IPS-11a (cell line): ENCODE results near the gene CAMKK2.
A peak's percentile ranks its signal among the peaks of the same experiment; 100 is the strongest.
"Not testable (repeated sequence)": the region's sequence is repeated elsewhere in the genome, so short reads cannot be mapped to it uniquely, and the experiment has no call there.

Experiments used
- H3K4me3 ChIP-seq: one replicate; pipeline ENCODE4 v1.5.1; 2013; ENCODE audit warnings: low read depth, low read length, control low read depth

CAMKK2 gene

GRCh38 chr12:121227294-121227693 is 69.2 kb downstream of the CAMKK2 start:
- no peak overlapping the region for H3K4me3 ChIP-seq

- H3K4me3 ChIP-seq, result not testable (repeated sequence)
Measured at GRCh38 chr12:121226871-121227270, 69.6 kb downstream of the CAMKK2 start.

- H3K4me3 ChIP-seq, result no peak overlapping the region
Measured at GRCh38 chr12:121226399-121226798, 70.1 kb downstream of the CAMKK2 start.

DNA sequence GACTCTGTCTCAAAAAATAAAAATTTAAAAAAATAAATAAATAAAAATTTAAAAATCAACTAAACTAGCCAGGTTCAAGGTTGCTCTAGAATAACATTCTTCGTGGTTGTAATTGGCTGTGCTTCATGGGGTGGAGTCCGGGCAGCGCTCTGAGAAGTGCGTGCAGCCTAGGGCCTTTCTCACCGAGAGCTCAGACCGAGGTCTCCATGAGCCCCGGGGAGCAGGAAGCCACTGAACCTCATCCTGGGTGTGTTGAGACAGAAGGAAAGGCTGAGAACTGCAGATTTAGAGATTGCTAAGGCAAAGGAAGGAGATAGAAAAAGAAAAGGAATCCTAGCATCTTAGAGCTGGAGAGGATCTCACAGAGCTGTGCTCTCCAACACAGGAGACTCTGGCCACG is 71.9 kb downstream of the CAMKK2 start:
- H3K4me3 ChIP-seq, result no peak overlapping the region

GRCh38 chr12:121223292-121224285 is 72.9 kb downstream of the CAMKK2 start:
- H3K4me3 ChIP-seq, result no peak overlapping the region

- H3K4me3 ChIP-seq, result no peak overlapping the region
Measured at GRCh38 chr12:121222847-121223246, 73.7 kb downstream of the CAMKK2 start.

DNA sequence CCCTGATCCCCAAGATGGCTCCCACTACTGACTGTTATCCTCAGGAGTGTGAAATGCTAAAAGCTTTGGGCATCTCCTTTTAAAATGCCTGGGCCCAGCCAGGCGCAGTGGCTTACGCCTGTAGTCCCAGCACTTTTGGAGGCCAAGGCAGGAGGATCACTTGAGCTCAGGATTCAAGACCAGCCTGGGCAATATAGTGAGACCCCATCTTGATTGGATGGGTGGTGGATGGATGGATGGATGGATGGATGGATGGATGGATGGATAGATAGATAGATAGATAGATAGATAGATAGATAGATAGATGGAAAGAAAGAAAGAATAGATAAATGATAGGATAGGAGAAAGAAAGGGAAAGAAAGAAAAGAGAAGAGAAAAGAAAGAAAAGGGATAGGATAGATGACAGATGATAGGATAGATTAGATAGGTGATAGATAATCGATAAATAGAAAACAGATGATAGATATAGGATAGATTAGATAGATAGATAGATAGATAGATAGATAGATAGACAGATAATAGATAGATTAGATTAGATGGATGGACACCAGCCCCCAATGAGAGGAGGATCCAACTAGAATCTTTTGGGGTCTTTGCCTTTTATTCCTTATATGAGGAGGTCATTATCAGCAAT is 77.0 kb downstream of the CAMKK2 start:
- H3K4me3 ChIP-seq, result no peak overlapping the region

- no peak overlapping the region for H3K4me3 ChIP-seq
Measured at GRCh38 chr12:121218588-121219352, 77.7 kb downstream of the CAMKK2 start.

DNA sequence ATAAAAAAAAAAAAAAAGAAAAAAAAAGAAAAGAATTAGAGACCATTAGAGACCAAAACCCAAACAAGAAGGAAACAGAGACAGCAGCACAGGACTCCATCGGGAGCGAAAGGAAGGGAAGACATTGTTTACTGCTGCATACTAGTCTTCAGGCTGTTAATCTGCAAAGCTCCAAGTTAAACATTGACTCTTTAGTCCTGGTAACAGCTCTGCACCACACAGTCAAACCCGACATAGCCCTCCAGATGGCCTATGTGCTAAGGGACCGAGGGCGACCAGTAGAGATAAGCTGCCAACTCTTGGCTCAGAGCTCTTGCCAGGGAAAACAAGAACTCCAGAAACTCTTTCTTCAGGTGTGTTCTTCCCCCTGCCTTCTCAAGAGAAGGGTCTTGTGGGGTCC is 78.7 kb downstream of the CAMKK2 start:
- H3K4me3 ChIP-seq, result no peak overlapping the region

DNA sequence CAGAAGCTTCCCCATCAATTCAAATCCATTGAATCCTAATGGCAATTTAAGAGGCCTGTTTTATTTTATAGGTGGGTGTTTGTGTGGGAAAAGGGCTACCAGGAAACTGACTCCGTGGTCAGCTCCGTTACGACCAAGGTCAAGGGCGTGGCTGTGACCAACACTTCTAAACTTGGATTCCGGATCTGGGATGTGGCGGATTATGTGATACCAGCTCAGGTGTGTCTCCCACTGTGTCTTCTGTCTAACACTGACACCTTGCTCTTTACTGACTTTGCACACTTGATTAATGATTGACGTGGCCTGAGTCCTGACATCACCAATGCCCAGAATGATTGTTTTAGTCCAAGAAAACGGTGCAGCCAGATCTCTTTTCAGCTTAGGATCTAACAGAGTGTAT is 79.4 kb downstream of the CAMKK2 start:
- no peak overlapping the region for H3K4me3 ChIP-seq

DNA sequence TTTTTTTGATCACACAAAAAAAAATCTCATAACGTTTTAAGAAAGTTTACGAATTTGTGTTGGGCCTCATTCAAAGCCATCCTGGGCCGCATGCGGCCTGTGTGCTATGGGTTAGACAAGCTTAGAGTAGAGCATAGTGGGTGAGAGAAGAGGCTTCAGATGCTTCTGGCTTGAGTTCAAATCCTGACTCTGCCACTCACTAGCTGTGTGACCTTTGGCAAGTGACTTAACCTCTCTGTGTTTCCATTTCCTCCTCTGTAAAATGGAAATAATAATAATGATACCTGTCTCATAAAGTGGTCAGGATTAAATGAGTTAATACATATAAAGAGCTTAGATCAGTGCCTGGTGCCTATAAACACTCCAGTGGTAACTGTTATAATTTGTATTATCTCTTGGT is 80.4 kb downstream of the CAMKK2 start:
- H3K4me3 ChIP-seq, result no peak overlapping the region

GRCh38 chr12:121214855-121215745 is 81.4 kb downstream of the CAMKK2 start:
- no peak overlapping the region for H3K4me3 ChIP-seq

- H3K4me3 ChIP-seq, result no peak overlapping the region
Measured at GRCh38 chr12:121214166-121214777, 82.2 kb downstream of the CAMKK2 start.

DNA sequence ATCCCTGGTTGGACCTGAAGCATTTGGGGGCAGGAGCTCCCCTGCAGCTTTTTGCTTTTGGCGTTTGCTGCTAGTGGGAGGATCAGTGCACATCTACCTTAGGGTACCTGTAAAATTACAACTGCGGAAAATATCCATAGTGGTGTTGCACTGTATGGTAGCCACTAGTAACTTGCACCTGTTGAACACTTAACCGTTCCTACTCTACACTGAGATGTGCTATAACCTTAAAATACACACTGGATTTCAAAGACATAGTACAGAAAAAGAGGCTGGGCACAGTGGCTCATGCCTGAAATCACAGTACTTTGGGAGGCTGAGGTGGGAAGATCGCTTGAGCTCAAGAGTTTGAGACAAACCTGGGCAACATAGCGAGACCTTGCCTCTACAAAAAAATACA is 83.6 kb downstream of the CAMKK2 start:
- H3K4me3 ChIP-seq, result no peak overlapping the region

- peak within 1 kb of the TSS; percentile 85 for H3K4me3 ChIP-seq
Measured at GRCh38 chr12:121209624-121210572, 86.6 kb downstream of the CAMKK2 start, which contains the start of gene P2RX4. Gene P2RX4 (plus strand): TSS chr12:121210129. CDS start chr12:121210165, 36 bp downstream.

- H3K4me3 ChIP-seq, result no peak overlapping the region
Measured at GRCh38 chr12:121209221-121209620, 87.3 kb downstream of the CAMKK2 start.

GRCh38 chr12:121208571-121208970 is 87.9 kb downstream of the CAMKK2 start:
- not testable (repeated sequence) for H3K4me3 ChIP-seq

GRCh38 chr12:121205491-121205890 is 91.0 kb downstream of the CAMKK2 start:
- H3K4me3 ChIP-seq, result no peak overlapping the region

- no peak overlapping the region for H3K4me3 ChIP-seq
Measured at GRCh38 chr12:121203482-121203881, 93.0 kb downstream of the CAMKK2 start.
